B cell (primary cell): Measurements from ENCODE around the gene SCGB1D2. TPM values are rescaled to one million over a fixed set of nuclear protein-coding genes. Genes with fewer than 3 reads are reported as not detected.

Experiments used
- ATAC-seq: fragments of 200-7000 bp; cut with Tn5 transposase; one replicate; pipeline ENCODE4 v1.10.0; 2021; ENCODE audit warnings: low read depth, mild to moderate bottlenecking, moderate number of reproducible peaks, moderate library complexity
- CTCF ChIA-PET: fragments of 350-600 bp; sonication (Branson Sonifier 250); formaldehyde crosslinking; loops from one replicate; lab custom pipeline; 2021; ENCODE audit warnings: antibody characterized with exemption, inconsistent platforms; lab: Charles Lee
- POLR2A ChIA-PET: fragments of 350-600 bp; sonication (Branson Sonifier 250); formaldehyde crosslinking; loops from one replicate; lab custom pipeline; 2021; ENCODE audit warnings: antibody characterized with exemption; lab: Charles Lee
- DNase-seq: peaks from one replicate; pipeline ENCODE4 v3.0.0; 2013
- H2AFZ ChIP-seq: 2 replicates; pipeline ENCODE4 v1.6.1; 2012; ENCODE audit warnings: mild to moderate bottlenecking, low read depth, low read length; ENCODE audit not compliant: insufficient read depth, poor library complexity, severe bottlenecking
- H3K27ac ChIP-seq, 2 donors: 1 replicate in 1 of 2; 2 replicates in 1 of 2; pipeline ENCODE4 v1.5.1; 2012 to 2013; ENCODE audit warnings: low read length in 2 of 2, mild to moderate bottlenecking in 2 of 2, moderate library complexity in 1 of 2
- H3K27me3 ChIP-seq, 4 experiments: fragments of 200-600 bp in 1 of 4; sonication (generic) in 1 of 4; replicated peaks in 1 of 4; 1 replicate in 2 of 4; 2 replicates in 2 of 4; pipeline versions ENCODE4 v1.6.1 to v1.7.0; 2013 to 2016; ENCODE audit warnings: low read length in 3 of 4, mild to moderate bottlenecking in 2 of 4, mixed read lengths in 1 of 4, moderate library complexity in 1 of 4; ENCODE audit not compliant: insufficient read depth in 4 of 4, control insufficient read depth in 3 of 4; ENCODE audit errors: control extremely low read depth in 1 of 4
- H3K36me3 ChIP-seq, 2 experiments: replicated peaks in 1 of 2; 1 replicate in 1 of 2; 2 replicates in 1 of 2; pipeline versions ENCODE4 v1.6.1 to v1.7.1; 2013; ENCODE audit warnings: low read length in 1 of 2; ENCODE audit not compliant: insufficient read depth in 2 of 2, control insufficient read depth in 1 of 2; ENCODE audit errors: control extremely low read depth in 1 of 2, extremely low read depth in 1 of 2
- H3K4me1 ChIP-seq, 2 donors: fragments of 200-600 bp in 1 of 2; sonication (generic) in 1 of 2; 1 replicate in 1 of 2; 2 replicates in 1 of 2; pipeline versions ENCODE4 v1.5.1 to v1.6.1; 2013 to 2017; ENCODE audit warnings: low read length in 2 of 2; ENCODE audit not compliant: control insufficient read depth in 2 of 2, insufficient read depth in 2 of 2
- H3K4me2 ChIP-seq: replicated peaks from 2 replicates; pipeline ENCODE3; 2012; ENCODE audit warnings: mild to moderate bottlenecking, low read depth, low read length; ENCODE audit not compliant: poor library complexity, severe bottlenecking
- H3K4me3 ChIP-seq, 5 experiments: fragments of 200-600 bp in 1 of 5; sonication (generic) in 1 of 5; 1 replicate in 3 of 5; 2 replicates in 2 of 5; pipeline versions ENCODE4 v1.5.1 to v1.7.0; 2011 to 2016; ENCODE audit warnings: low read length in 4 of 5, mild to moderate bottlenecking in 4 of 5, low read depth in 2 of 5, control low read depth in 1 of 5, moderate library complexity in 1 of 5; ENCODE audit not compliant: insufficient read depth in 1 of 5; ENCODE audit errors: control extremely low read depth in 1 of 5, extremely low read depth in 1 of 5
- H3K79me2 ChIP-seq: fragments of 200-600 bp; sonication (generic); one replicate; pipeline ENCODE4 v1.6.0; 2016; ENCODE audit warnings: low read length; ENCODE audit not compliant: control insufficient read depth, insufficient read depth
- H3K9ac ChIP-seq: fragments of 200-600 bp; sonication (generic); 2 replicates; pipeline ENCODE4 v1.6.1; 2017; ENCODE audit warnings: mild to moderate bottlenecking, low read length, moderate library complexity
- H3K9me3 ChIP-seq, 3 donors: one replicate each; pipeline versions ENCODE4 v1.6.1 to v1.7.1; 2013; ENCODE audit warnings: low read length in 2 of 3; ENCODE audit not compliant: control insufficient read depth in 2 of 3, insufficient read depth in 1 of 3; ENCODE audit errors: control extremely low read depth in 1 of 3
- H4K20me1 ChIP-seq: 2 replicates; pipeline ENCODE4 v1.6.0; 2012; ENCODE audit warnings: mild to moderate bottlenecking, low read length; ENCODE audit not compliant: insufficient read depth, control insufficient read depth, poor library complexity, severe bottlenecking
- H3K27ac Mint-ChIP-seq: one replicate; pipeline ENCODE4 v1.8.0; 2021; ENCODE audit warnings: mixed read lengths
- H3K27me3 Mint-ChIP-seq: one replicate; pipeline ENCODE4 v1.8.0; 2021; ENCODE audit warnings: mixed read lengths
- H3K4me1 Mint-ChIP-seq: one replicate; pipeline ENCODE4 v1.8.0; 2021; ENCODE audit warnings: mixed read lengths
- H3K4me3 Mint-ChIP-seq: one replicate; pipeline ENCODE4 v1.8.0; 2021; ENCODE audit warnings: mixed read lengths
- H3K9me3 Mint-ChIP-seq: one replicate; pipeline ENCODE4 v1.8.0; 2022; ENCODE audit warnings: mixed read lengths; ENCODE audit not compliant: insufficient read depth
- CTCF ChIP-seq: fragments of 200-600 bp; IDR thresholded peaks from one replicate; pipeline ENCODE4 v1.8.0; 2022; ENCODE audit warnings: antibody characterized with exemption, mild to moderate bottlenecking
- EZH2 ChIP-seq: IDR thresholded peaks from 2 replicates; pipeline ENCODE4 v1.6.1; 2012; ENCODE audit warnings: borderline replicate concordance, low read depth, mild to moderate bottlenecking, moderate library complexity, low read length; ENCODE audit not compliant: insufficient read depth, poor library complexity, severe bottlenecking
- WGBS: methylation state at CpG from one replicate; pipeline ENCODE4 v1.1.5; 2013; ENCODE audit warnings: missing lambda C conversion rate; ENCODE audit not compliant: insufficient coverage; 5-methylcytosine and 5-hydroxymethylcytosine counted together
- intact Hi-C: fragments of 100-400 bp; cut with micrococcal nuclease; formaldehyde crosslinking; loops from one replicate; pipeline ENCODE4 v1.10.0; 2022
- polyA plus RNA-seq: library from polyadenylated mRNA; depleted of rRNA; stranded (reverse); fragments of >200 nt; gene quantifications from 2 replicates; pipeline ENCODE4 v1.2.3, GENCODE V29; 2012
- total RNA-seq, 2 donors: library from RNA; stranded (reverse); fragments of 120-200 nt in 1 of 2; gene quantifications; 1 replicate in 1 of 2; 2 replicates in 1 of 2; pipeline versions ENCODE4 v1.2.3 to v1.2.4, GENCODE V29; 2013 to 2022

Gene SCGB1D2
- total and polyA plus RNA-seq, 2 donors (not counting 1 experiment from before 2014, with no cell fraction given): not detected

GRCh38 chr11:62221498-62221897, 20.5 kb upstream of the SCGB1D2 start:
- Mint-ChIP-seq H3K9me3 (peaks cover 16% of the 10 kb centered on the region), H3K27ac (no peak overlapping the region), H3K4me3 (no peak overlapping the region), H3K27me3 (peaks cover 21% of the 10 kb centered on the region), H3K4me1 (no peaks in the 10 kb centered on the region)
- H3K79me2 ChIP-seq: no peaks in the 10 kb centered on the region
- WGBS: no CpG with 5 or more reads among the region's 3 CpGs
- no peak overlapping the region for H3K4me3 ChIP-seq
- H3K36me3 ChIP-seq: no peaks in the 10 kb centered on the region
- POLR2A ChIA-PET: no interaction called here
- H4K20me1 ChIP-seq: no peaks in the 10 kb centered on the region
- DNase-seq: no peak
- CTCF ChIA-PET: no interaction called here
- no peak overlapping the region for H3K9ac ChIP-seq
- intact Hi-C loops: no loop called here
- H3K27ac ChIP-seq: no peak overlapping the region
- no peak for ATAC-seq
- no peak overlapping the region for H2AFZ ChIP-seq
- no peaks in the 10 kb centered on the region for H3K27me3 ChIP-seq
- H3K4me1 ChIP-seq: no peaks in the 10 kb centered on the region
- no peak overlapping the region for H3K4me2 ChIP-seq
- TF ChIP-seq EZH2 (no peak), CTCF (no peak)
- peaks cover 5 to 27% (median 6%) of the 10 kb centered on the region in 3 donors for H3K9me3 ChIP-seq

- Histone ChIP-seq H3K4me3 (no peak overlapping the region), H3K36me3 (no peaks in the 10 kb centered on the region), H4K20me1 (no peaks in the 10 kb centered on the region), H2AFZ (no peak overlapping the region), H3K79me2 (no peaks in the 10 kb centered on the region), H3K27me3 (no peaks in the 10 kb centered on the region), H3K4me1 (no peaks in the 10 kb centered on the region), H3K9me3 (peaks cover 5 to 27% (median 6%) of the 10 kb centered on the region in 3 donors), H3K27ac (no peak overlapping the region), H3K4me2 (no peak overlapping the region), H3K9ac (no peak overlapping the region)
- intact Hi-C loops: no loop called here
- Mint-ChIP-seq H3K4me3 (no peak overlapping the region), H3K9me3 (peaks cover 16% of the 10 kb centered on the region), H3K27me3 (peaks cover 13% of the 10 kb centered on the region), H3K4me1 (no peaks in the 10 kb centered on the region), H3K27ac (no peak overlapping the region)
- CTCF ChIA-PET: no interaction called here
- DNase-seq (no peak), ATAC-seq (no peak)
- TF ChIP-seq CTCF: no peak
- no peak for TF ChIP-seq EZH2
- POLR2A ChIA-PET: no interaction called here
These were observed 18.9 kb upstream of the SCGB1D2 start for GRCh38 chr11:62223095-62223494.
